HepG2 (cell line): Measurements from ENCODE around the gene TPST2. TPM values are rescaled to one million over a fixed set of nuclear protein-coding genes. Genes with fewer than 3 reads are reported as not detected.

Experiments
- NFRKB ChIP-seq: fragments of 450-650 bp; IDR thresholded peaks from 2 replicates; pipeline ENCODE4 v1.6.1; 2017
- PITX1 ChIP-seq: sonication (generic); formaldehyde crosslinking; IDR thresholded peaks from 2 replicates; pipeline ENCODE4 v1.5.1; 2020; ENCODE audit warnings: mild to moderate bottlenecking, missing genetic modification reagents
- SAP130 ChIP-seq: IDR thresholded peaks from 2 replicates; pipeline ENCODE4 v1.6.1; 2016; ENCODE audit warnings: low read depth
- ZNF251 ChIP-seq: sonication (generic); formaldehyde crosslinking; IDR thresholded peaks from 2 replicates; pipeline ENCODE4 v1.9.0; 2021; ENCODE audit warnings: mild to moderate bottlenecking, missing genetic modification reagents
- ZNF772 ChIP-seq: sonication (generic); formaldehyde crosslinking; IDR thresholded peaks from 2 replicates; pipeline ENCODE4 v1.5.0; 2020; ENCODE audit warnings: mild to moderate bottlenecking, missing genetic modification reagents
- polyA plus RNA-seq, 8 experiments: library from polyadenylated mRNA; depleted of rRNA in 3 of 8; stranded (reverse) in 7 of 8; unstranded in 1 of 8; fragments of >200 nt; fragmentation: Illumina TruSeq in 4 of 8; extraction: Trizol in 4 of 8; gene quantifications; 2 replicates each; pipeline versions ENCODE4 v1.2.1 to v1.2.3, GENCODE V29; 2011 to 2016; ENCODE audit warnings: low read depth in 4 of 8, missing spikeins in 1 of 8, mixed read lengths in 1 of 8; ENCODE audit not compliant: insufficient read depth in 1 of 8
- total RNA-seq, 5 experiments: library from RNA; depleted of rRNA; stranded (reverse); fragments of >200 nt; fragmentation: Illumina TruSeq; extraction: Trizol; gene quantifications; 2 replicates each; pipeline ENCODE4 v1.2.3, GENCODE V29; 2016; ENCODE audit warnings: low read depth in 1 of 5
- TF ChIP-seq, protein P1 (sequence below): sonication (generic); formaldehyde crosslinking; conservative IDR thresholded peaks from 2 replicates; pipeline ENCODE4 v1.5.0; 2020; ENCODE audit warnings: missing genetic modification reagents
- TF ChIP-seq, protein P2 (sequence below): IDR thresholded peaks from 2 replicates; pipeline ENCODE4 v1.6.1; 2016; ENCODE audit warnings: missing biosample characterization, missing genetic modification reagents, low read depth
- TF ChIP-seq, protein P3 (sequence below): IDR thresholded peaks from 2 replicates; pipeline ENCODE4 v1.6.1; 2016; ENCODE audit warnings: low read depth, missing genetic modification reagents, missing compliant biosample characterization

The TPST2 gene
- total and polyA plus RNA-seq, 2 of the 13 experiments (the other 11 are each of a cell fraction or from before 2014, with no cell fraction given) = 15.2 to 23.8 TPM

DNA sequence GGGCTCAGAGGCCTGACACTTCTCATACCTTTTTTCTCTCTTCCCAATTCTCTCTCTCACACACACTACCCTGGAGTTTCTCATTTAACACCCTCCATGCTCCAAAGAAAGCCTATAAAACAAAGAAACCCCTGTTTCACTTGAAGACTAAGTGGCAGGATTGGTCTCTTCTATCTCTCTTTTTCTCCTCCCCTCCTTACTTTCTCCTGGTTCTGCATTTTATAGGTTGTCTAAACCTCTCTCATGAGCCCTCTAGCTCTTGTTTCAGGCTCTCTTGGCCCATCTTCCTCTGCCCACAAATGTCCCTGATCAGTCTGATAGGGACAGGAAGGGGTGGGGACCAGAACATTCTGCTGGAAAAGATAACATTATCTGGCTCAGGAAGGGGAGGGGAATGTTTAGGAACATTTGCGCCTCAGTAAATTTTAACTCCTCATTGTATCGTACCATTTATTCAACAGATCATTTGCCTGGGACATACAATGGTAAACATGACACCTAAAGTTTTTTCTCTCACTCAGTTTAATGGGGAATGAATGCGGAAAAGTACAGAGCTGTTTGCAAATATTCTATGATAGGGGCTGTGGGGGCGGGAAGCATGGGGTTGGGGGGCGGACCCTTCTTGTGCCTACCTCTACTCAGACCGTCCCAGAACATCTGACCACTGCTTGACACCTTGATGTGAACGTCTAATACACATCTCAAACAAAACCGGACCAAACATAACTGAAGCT lies 42.7 kb upstream of the TPST2 start (continued):
- TF ChIP-seq ZNF251 (CRISPR knock-in tag) (no peak), NFRKB (no peak), PITX1 (CRISPR knock-in tag) (no peak), SAP130 (CRISPR knock-in tag) (no peak), ZNF772 (CRISPR knock-in tag) (no peak)
- TF ChIP-seq, protein P1, sequence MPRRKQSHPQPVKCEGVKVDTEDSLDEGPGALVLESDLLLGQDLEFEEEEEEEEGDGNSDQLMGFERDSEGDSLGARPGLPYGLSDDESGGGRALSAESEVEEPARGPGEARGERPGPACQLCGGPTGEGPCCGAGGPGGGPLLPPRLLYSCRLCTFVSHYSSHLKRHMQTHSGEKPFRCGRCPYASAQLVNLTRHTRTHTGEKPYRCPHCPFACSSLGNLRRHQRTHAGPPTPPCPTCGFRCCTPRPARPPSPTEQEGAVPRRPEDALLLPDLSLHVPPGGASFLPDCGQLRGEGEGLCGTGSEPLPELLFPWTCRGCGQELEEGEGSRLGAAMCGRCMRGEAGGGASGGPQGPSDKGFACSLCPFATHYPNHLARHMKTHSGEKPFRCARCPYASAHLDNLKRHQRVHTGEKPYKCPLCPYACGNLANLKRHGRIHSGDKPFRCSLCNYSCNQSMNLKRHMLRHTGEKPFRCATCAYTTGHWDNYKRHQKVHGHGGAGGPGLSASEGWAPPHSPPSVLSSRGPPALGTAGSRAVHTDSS (CRISPR knock-in tag) = no peak
- TF ChIP-seq, protein P2, sequence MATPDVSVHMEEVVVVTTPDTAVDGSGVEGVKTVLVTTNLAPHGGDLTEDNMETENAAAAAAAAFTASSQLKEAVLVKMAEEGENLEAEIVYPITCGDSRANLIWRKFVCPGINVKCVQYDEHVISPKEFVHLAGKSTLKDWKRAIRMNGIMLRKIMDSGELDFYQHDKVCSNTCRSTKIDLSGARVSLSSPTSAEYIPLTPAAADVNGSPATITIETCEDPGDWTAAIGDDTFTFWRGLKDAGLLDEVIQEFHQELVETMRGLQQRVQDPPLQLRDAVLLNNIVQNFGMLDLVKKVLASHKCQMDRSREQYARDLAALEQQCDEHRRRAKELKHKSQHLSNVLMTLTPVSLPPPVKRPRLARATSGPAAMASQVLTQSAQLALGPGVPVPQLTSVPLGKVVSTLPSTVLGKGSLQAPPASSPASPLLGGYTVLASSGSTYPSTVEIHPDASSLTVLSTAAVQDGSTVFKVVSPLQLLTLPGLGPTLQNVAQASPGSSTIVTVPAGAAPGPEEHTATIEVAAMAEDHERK (CRISPR knock-in tag) = no peak
- TF ChIP-seq, protein P3, sequence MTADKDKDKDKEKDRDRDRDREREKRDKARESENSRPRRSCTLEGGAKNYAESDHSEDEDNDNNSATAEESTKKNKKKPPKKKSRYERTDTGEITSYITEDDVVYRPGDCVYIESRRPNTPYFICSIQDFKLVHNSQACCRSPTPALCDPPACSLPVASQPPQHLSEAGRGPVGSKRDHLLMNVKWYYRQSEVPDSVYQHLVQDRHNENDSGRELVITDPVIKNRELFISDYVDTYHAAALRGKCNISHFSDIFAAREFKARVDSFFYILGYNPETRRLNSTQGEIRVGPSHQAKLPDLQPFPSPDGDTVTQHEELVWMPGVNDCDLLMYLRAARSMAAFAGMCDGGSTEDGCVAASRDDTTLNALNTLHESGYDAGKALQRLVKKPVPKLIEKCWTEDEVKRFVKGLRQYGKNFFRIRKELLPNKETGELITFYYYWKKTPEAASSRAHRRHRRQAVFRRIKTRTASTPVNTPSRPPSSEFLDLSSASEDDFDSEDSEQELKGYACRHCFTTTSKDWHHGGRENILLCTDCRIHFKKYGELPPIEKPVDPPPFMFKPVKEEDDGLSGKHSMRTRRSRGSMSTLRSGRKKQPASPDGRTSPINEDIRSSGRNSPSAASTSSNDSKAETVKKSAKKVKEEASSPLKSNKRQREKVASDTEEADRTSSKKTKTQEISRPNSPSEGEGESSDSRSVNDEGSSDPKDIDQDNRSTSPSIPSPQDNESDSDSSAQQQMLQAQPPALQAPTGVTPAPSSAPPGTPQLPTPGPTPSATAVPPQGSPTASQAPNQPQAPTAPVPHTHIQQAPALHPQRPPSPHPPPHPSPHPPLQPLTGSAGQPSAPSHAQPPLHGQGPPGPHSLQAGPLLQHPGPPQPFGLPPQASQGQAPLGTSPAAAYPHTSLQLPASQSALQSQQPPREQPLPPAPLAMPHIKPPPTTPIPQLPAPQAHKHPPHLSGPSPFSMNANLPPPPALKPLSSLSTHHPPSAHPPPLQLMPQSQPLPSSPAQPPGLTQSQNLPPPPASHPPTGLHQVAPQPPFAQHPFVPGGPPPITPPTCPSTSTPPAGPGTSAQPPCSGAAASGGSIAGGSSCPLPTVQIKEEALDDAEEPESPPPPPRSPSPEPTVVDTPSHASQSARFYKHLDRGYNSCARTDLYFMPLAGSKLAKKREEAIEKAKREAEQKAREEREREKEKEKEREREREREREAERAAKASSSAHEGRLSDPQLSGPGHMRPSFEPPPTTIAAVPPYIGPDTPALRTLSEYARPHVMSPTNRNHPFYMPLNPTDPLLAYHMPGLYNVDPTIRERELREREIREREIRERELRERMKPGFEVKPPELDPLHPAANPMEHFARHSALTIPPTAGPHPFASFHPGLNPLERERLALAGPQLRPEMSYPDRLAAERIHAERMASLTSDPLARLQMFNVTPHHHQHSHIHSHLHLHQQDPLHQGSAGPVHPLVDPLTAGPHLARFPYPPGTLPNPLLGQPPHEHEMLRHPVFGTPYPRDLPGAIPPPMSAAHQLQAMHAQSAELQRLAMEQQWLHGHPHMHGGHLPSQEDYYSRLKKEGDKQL (CRISPR knock-in tag) = no peak
- TF ChIP-seq, all 625 proteins: peak for 0
